HCT116 (cell line): Measurements from ENCODE around the gene HOXB1. TPM values are rescaled to one million over a fixed set of nuclear protein-coding genes. Genes with fewer than 3 reads are reported as not detected.
"Not testable (repeated sequence)": the region's sequence is repeated elsewhere in the genome, so short reads cannot be mapped to it uniquely, and the experiment has no call there.

Source experiments
- ATAC-seq: fragments of 200-7000 bp; cut with Tn5 transposase; 2 replicates; pipeline ENCODE4 v1.9.1; 2020; ENCODE audit warnings: mild to moderate bottlenecking, moderate library complexity
- BruUV-seq: library from RNA; stranded (reverse); fragments of 400-500 nt; replicated peaks from 2 replicates; lab custom pipeline; 2021; lab: Mats Ljungman, UMichigan
- CTCF ChIA-PET: fragments of 300-600 bp; sonication (Branson Sonifier 250); formaldehyde crosslinking; loops from one replicate; lab custom pipeline; 2021; ENCODE audit warnings: antibody characterized with exemption; lab: Charles Lee
- POLR2A ChIA-PET: fragments of 300-600, 350-600 bp; sonication (Branson Sonifier 250); formaldehyde crosslinking; loops from one replicate; lab custom pipeline; 2021; ENCODE audit warnings: antibody characterized with exemption; lab: Charles Lee
- RAD21 ChIA-PET, 2 experiments: fragments of 300-600 bp; sonication (Branson Sonifier 250); formaldehyde crosslinking; loops; one replicate each; lab custom pipeline; 2023; ENCODE audit warnings: low total read pairs in 2 of 2; ENCODE audit not compliant: uncharacterized antibody in 2 of 2, unreplicated experiment in 2 of 2, low non-redundant PET in 1 of 2; lab: Charles Lee
- DNase-seq: peaks from one replicate; pipeline ENCODE4 v3.0.0-alpha.2; 2010; ENCODE audit warnings: low read depth, low spot score
- H2AFZ ChIP-seq: fragments of 200-600 bp; shearing (Covaris generic), sonication (generic); 2 replicates; pipeline ENCODE4 v1.6.1; 2017; ENCODE audit warnings: low read depth, mixed run types, mixed read lengths, antibody characterized with exemption, low read length; ENCODE audit not compliant: poor library complexity, severe bottlenecking
- H3K27ac ChIP-seq: 2 replicates; pipeline ENCODE4 v1.5.1; 2012; ENCODE audit warnings: low read depth, low read length
- H3K27me3 ChIP-seq: fragments of 200-600 bp; sonication (generic); 2 replicates; pipeline ENCODE4 v1.6.1; 2016; ENCODE audit warnings: mixed run types, low read length, mixed read lengths; ENCODE audit not compliant: insufficient read depth
- H3K36me3 ChIP-seq, 2 experiments: fragments of 200-500 bp in 1 of 2; fragments of 200-600 bp in 1 of 2; sonication (Bioruptor generic) in 1 of 2; sonication (generic) in 1 of 2; 2 replicates each; pipeline versions ENCODE4 v1.5.1 to v1.6.1; 2014 to 2016; ENCODE audit warnings: low read length in 2 of 2, inconsistent platforms in 1 of 2, mixed read lengths in 1 of 2, mixed run types in 1 of 2; ENCODE audit not compliant: insufficient read depth in 2 of 2, control insufficient read depth in 1 of 2
- H3K4me1 ChIP-seq, 2 experiments: fragments of 200-600 bp in 1 of 2; sonication (generic) in 1 of 2; 2 replicates each; pipeline versions ENCODE4 v1.5.1 to v1.6.1; 2012 to 2017; ENCODE audit warnings: low read length in 2 of 2, inconsistent platforms in 1 of 2, mild to moderate bottlenecking in 1 of 2, mixed read lengths in 1 of 2, mixed run types in 1 of 2, moderate library complexity in 1 of 2; ENCODE audit not compliant: insufficient read depth in 2 of 2, control insufficient read depth in 1 of 2
- H3K4me2 ChIP-seq: fragments of 200-600 bp; sonication (generic); 2 replicates; pipeline ENCODE4 v1.6.1; 2017; ENCODE audit warnings: mixed run types, low read length, mixed read lengths
- H3K4me3 ChIP-seq, 2 experiments: fragments of 200-600 bp in 1 of 2; sonication (generic) in 1 of 2; replicated peaks in 1 of 2; 2 replicates each; pipeline ENCODE4 v1.5.1; 2011 to 2016; ENCODE audit warnings: low read length in 2 of 2, control low read depth in 1 of 2, low read depth in 1 of 2, mild to moderate bottlenecking in 1 of 2, mixed read lengths in 1 of 2, mixed run types in 1 of 2
- H3K79me2 ChIP-seq: fragments of 200-600 bp; sonication (generic); 2 replicates; pipeline ENCODE4 v1.6.1; 2017; ENCODE audit warnings: mild to moderate bottlenecking, mixed run types, low read length, moderate library complexity, mixed read lengths; ENCODE audit not compliant: insufficient read depth
- H3K9ac ChIP-seq: fragments of 200-600 bp; sonication (generic); 2 replicates; pipeline ENCODE4 v1.6.1; 2016; ENCODE audit warnings: low read length, mixed read lengths
- H3K9me2 ChIP-seq: fragments of 200-600 bp; sonication (generic), shearing (Covaris generic); 2 replicates; pipeline ENCODE4 v1.6.1; 2017; ENCODE audit warnings: mixed run types, mild to moderate bottlenecking, moderate library complexity; ENCODE audit not compliant: insufficient read depth
- H3K9me3 ChIP-seq, 2 experiments: fragments of 200-500 bp in 1 of 2; fragments of 200-600 bp in 1 of 2; sonication (Bioruptor generic) in 1 of 2; sonication (generic) in 1 of 2; 2 replicates each; pipeline ENCODE4 v1.6.1; 2014 to 2017; ENCODE audit warnings: low read length in 2 of 2, mixed read lengths in 2 of 2, inconsistent platforms in 1 of 2, low read depth in 1 of 2, mild to moderate bottlenecking in 1 of 2, mixed run types in 1 of 2, moderate library complexity in 1 of 2; ENCODE audit not compliant: control insufficient read depth in 1 of 2, insufficient read depth in 1 of 2
- H4K20me1 ChIP-seq: fragments of 200-600 bp; sonication (generic), shearing (Covaris generic); 2 replicates; pipeline ENCODE4 v1.6.1; 2017; ENCODE audit warnings: mixed run types, mild to moderate bottlenecking, moderate library complexity; ENCODE audit not compliant: insufficient read depth
- CBX3 ChIP-seq: IDR thresholded peaks from 2 replicates; pipeline ENCODE4 v1.6.1; 2012; ENCODE audit warnings: low read depth
- CEBPB ChIP-seq: IDR thresholded peaks from 2 replicates; pipeline ENCODE4 v1.6.1; 2012; ENCODE audit warnings: low read depth
- EGR1 ChIP-seq: IDR thresholded peaks from 2 replicates; pipeline ENCODE4 v1.6.1; 2012; ENCODE audit warnings: low read depth
- FOSL1 ChIP-seq: IDR thresholded peaks from 2 replicates; pipeline ENCODE4 v1.6.1; 2012; ENCODE audit warnings: low read depth
- JUND ChIP-seq: IDR thresholded peaks from 2 replicates; pipeline ENCODE4 v1.6.1; 2012
- RAD21 ChIP-seq: IDR thresholded peaks from 2 replicates; pipeline ENCODE4 v1.6.1; 2012; ENCODE audit warnings: low read depth, mild to moderate bottlenecking
- SRF ChIP-seq: IDR thresholded peaks from 2 replicates; pipeline ENCODE4 v1.6.1; 2012; ENCODE audit warnings: low read depth
- ZBTB33 ChIP-seq: IDR thresholded peaks from 2 replicates; pipeline ENCODE4 v1.6.1; 2011; ENCODE audit warnings: mild to moderate bottlenecking, low read length, moderate library complexity; ENCODE audit not compliant: insufficient replicate concordance; ENCODE audit errors: extremely low read depth
- ZFX ChIP-seq: fragments of 450-650 bp; IDR thresholded peaks from 2 replicates; pipeline ENCODE4 v1.6.1; 2017
- ZNF274 ChIP-seq: fragments of 200-500 bp; sonication (Bioruptor generic); IDR thresholded peaks from 2 replicates; pipeline ENCODE4 v1.6.1; 2014; ENCODE audit warnings: mild to moderate bottlenecking, low read depth, low read length, inconsistent platforms
- intact Hi-C: fragments of 100-400 bp; cut with micrococcal nuclease; formaldehyde crosslinking; loops from 2 replicates; pipeline ENCODE4 v1.10.0; 2022
- total RNA-seq: library from RNA; stranded (reverse); gene quantifications from one replicate; pipeline ENCODE4 v1.2.1, GENCODE V29; 2021; ENCODE audit not compliant: unreplicated experiment

The HOXB1 gene
- total RNA-seq, 1 experiment from 2014 or later = not detected

DNA sequence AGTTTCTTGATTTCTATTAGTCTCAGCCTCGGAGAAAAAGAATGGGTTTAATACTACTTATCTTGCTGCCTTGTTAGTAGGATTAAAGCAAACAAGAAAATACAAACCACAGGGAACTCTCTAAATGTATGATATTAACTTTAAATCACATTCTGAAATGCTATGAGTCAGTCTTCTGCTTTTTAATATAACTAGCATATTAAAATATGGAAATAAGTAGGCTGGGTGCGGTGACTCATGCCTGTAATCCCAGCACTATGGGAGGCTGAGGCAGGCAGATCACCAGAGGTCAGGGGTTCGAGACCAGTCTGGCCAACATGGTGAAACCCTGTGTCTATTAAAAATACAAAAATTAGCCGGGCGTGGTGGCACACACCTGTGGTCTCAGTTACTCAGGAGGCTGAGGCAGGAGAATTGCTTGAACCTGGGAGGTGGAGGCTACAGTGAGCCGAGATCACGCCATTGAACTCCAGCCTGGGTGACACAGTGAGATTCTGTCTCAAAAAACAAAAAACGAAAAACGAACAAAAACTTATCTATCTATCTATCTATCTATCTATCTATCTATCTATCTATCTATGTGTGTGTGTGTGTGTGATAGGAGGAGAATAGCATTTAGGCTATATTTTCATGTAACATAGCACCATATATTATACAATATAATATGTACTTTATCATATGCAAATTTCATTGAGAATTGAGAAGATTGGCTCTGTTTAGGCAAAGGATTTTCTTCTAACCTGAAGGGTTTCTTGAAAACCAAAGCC is 5.2 kb upstream of the HOXB1 start:
- Histone ChIP-seq H3K4me1 (peaks cover 14 to 17% of the 10 kb centered on the region in 2 experiments), H2AFZ (peak overlapping the region; percentile 90), H3K4me2 (peak overlapping the region; percentile 55)
- ATAC-seq, RAD21 ChIA-PET, H3K27me3 ChIP-seq, H4K20me1 ChIP-seq, intact Hi-C loops, POLR2A ChIA-PET, H3K36me3 ChIP-seq, H3K9ac ChIP-seq, H3K79me2 ChIP-seq, BruUV-seq, H3K9me3 ChIP-seq, CTCF ChIA-PET, H3K27ac ChIP-seq, H3K9me2 ChIP-seq, H3K4me3 ChIP-seq, DNase-seq: not testable (repeated sequence)

DNA sequence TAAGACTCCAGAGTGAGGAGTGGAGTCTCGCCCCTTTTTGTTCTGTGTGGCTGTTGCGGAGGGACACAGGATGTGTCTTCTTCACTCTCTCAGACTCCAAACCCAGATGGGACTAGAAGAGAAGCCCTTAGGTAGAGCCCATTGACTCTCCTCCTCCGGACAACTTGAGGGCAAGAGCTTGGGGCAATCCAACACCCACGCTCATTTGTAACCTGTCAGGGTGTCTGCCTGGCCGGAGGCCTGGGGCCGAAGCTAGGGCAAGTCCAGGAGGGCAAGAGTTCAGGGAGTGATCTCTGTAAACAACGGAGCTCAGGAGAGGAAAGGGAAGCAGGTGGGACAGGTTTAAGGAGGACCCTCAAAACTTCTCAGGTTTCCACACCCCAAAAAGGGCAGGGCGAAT is 1.4 kb upstream of the HOXB1 start:
- Histone ChIP-seq H2AFZ (no peak overlapping the region), H3K9me2 (no peaks in the 10 kb centered on the region), H3K4me2 (no peak overlapping the region), H3K27ac (no peak overlapping the region), H3K27me3 (no peaks in the 10 kb centered on the region), H4K20me1 (no peaks in the 10 kb centered on the region), H3K4me1 (peaks cover 9 to 18% of the 10 kb centered on the region in 2 experiments), H3K79me2 (no peaks in the 10 kb centered on the region), H3K9ac (no peak overlapping the region), H3K9me3 (no peaks in the 10 kb centered on the region), H3K36me3 (no peaks in the 10 kb centered on the region), H3K4me3 (no peak overlapping the region)
- ATAC-seq (no peak), DNase-seq (no peak)
- intact Hi-C loops = no loop called here
- no peak for TF ChIP-seq JUND
- TF ChIP-seq ZNF274 = no peak
- TF ChIP-seq ZFX = no peak
- TF ChIP-seq FOSL1 = no peak
- TF ChIP-seq EGR1 = no peak
- TF ChIP-seq CEBPB = no peak
- no peak for TF ChIP-seq SRF
- no peak for TF ChIP-seq RAD21
- no peak for TF ChIP-seq CBX3
- TF ChIP-seq ZBTB33 = no peak
- ChIA-PET RAD21 (no interaction called here), CTCF (no interaction called here), POLR2A (no interaction called here)
- no TSS peak for BruUV-seq
